Fibroblast of mammary gland (primary cell): ENCODE results near the gene FRMD6.

Source experiments
- DNase-seq: peaks from one replicate; pipeline ENCODE4 v3.0.0-alpha.2; 2010; ENCODE audit warnings: low read depth
- H3K4me3 ChIP-seq: 2 replicates; pipeline ENCODE4 v1.5.1; 2011; ENCODE audit warnings: low read depth, mild to moderate bottlenecking, low read length, moderate library complexity; ENCODE audit not compliant: control insufficient read depth
- CTCF ChIP-seq: conservative IDR thresholded peaks from 2 replicates; pipeline ENCODE4 v1.5.1; 2011; ENCODE audit warnings: low read depth, low read length, inconsistent platforms; ENCODE audit not compliant: control insufficient read depth, insufficient read depth

The FRMD6 gene

GRCh38 chr14:51651388-51652167, at the start of gene FRMD6:
Gene FRMD6 (plus strand): TSS chr14:51651910. CDS start chr14:51689837, 37,927 bp downstream.
- DNase-seq = peak; percentile 81
- H3K4me3 ChIP-seq = peak within 1 kb of the TSS; percentile 91
- TF ChIP-seq CTCF = no peak

GRCh38 chr14:51602310-51602709, 49.4 kb upstream of the FRMD6 start:
- TF ChIP-seq CTCF = no peak
- peak; percentile 47 for DNase-seq
- no peak overlapping the region for H3K4me3 ChIP-seq

- no peak for TF ChIP-seq CTCF
- peak; percentile 51 for DNase-seq
- no peak overlapping the region for H3K4me3 ChIP-seq
Measured at GRCh38 chr14:51603495-51603894, 48.2 kb upstream of the FRMD6 start.

- TF ChIP-seq CTCF = no peak
- no peak overlapping the region for H3K4me3 ChIP-seq
- peak; percentile 79 for DNase-seq
Measured at GRCh38 chr14:51604073-51604472, 47.6 kb upstream of the FRMD6 start.

- no peak overlapping the region for H3K4me3 ChIP-seq
- DNase-seq = no peak
- TF ChIP-seq CTCF = no peak
Measured at GRCh38 chr14:51605575-51605974, 46.1 kb upstream of the FRMD6 start.

GRCh38 chr14:51607711-51608110, 44.0 kb upstream of the FRMD6 start:
- H3K4me3 ChIP-seq = no peak overlapping the region
- no peak for TF ChIP-seq CTCF
- DNase-seq = peak; percentile 83
